GM12878 (cell line): ENCODE results near the gene KIAA1328. TPM values are rescaled to one million over a fixed set of nuclear protein-coding genes. Genes with fewer than 3 reads are reported as not detected.

Experiments used
- ATAC-seq: fragments of 200-7000 bp; cut with Tn5 transposase; 3 replicates; pipeline ENCODE4 v1.9.1; 2020; ENCODE audit warnings: mild to moderate bottlenecking, moderate library complexity
- BruUV-seq: library from RNA; stranded (reverse); fragments of 400-500 nt; replicated peaks from 2 replicates; lab custom pipeline; 2021; lab: Mats Ljungman, UMichigan
- CTCF ChIA-PET: fragments of 300-600 bp; sonication (Branson Sonifier 250); formaldehyde crosslinking; extraction: SDS; loops from one replicate; lab custom pipeline; 2021; ENCODE audit warnings: inconsistent platforms; lab: Yijun Ruan, JAX
- POLR2A ChIA-PET: fragments of 350-600 bp; formaldehyde crosslinking; extraction: SDS; loops from one replicate; lab custom pipeline; 2021; ENCODE audit warnings: inconsistent platforms; lab: Charles Lee
- RAD21 ChIA-PET: fragments of 300-600 bp; sonication (Branson Sonifier 250); formaldehyde crosslinking; loops from one replicate; lab custom pipeline; 2023; ENCODE audit warnings: antibody characterized with exemption; ENCODE audit not compliant: unreplicated experiment; lab: Charles Lee
- SMC1A ChIA-PET: fragments of 300-600 bp; sonication (Branson Sonifier 250); formaldehyde crosslinking; loops from one replicate; lab custom pipeline; 2023; ENCODE audit not compliant: unreplicated experiment, uncharacterized antibody; lab: Charles Lee
- DNase-seq: peaks from one replicate; pipeline ENCODE4 v3.0.0-alpha.2; 2011; ENCODE audit warnings: low read depth, low spot score
- FAIRE-seq: peaks from 3 replicates; lab custom pipeline; 2011; peaks lifted over from hg19 to GRCh38; lab: Jason Lieb, UNC
- H2AFZ ChIP-seq: 2 replicates; pipeline ENCODE4 v1.6.0; 2011; ENCODE audit warnings: low read depth, low read length, control low read depth; ENCODE audit not compliant: control insufficient read depth
- H3K27ac ChIP-seq: 2 replicates; pipeline ENCODE4 v1.5.1; 2011; ENCODE audit warnings: control low read depth; ENCODE audit not compliant: control insufficient read depth, insufficient read depth
- H3K27me3 ChIP-seq, 2 experiments: replicated peaks in 1 of 2; 2 replicates each; pipeline versions ENCODE4 v1.6.0 to v1.6.1; 2011; ENCODE audit warnings: low read length in 1 of 2; ENCODE audit not compliant: control insufficient read depth in 2 of 2, insufficient read depth in 2 of 2
- H3K36me3 ChIP-seq, 2 experiments: 2 replicates each; pipeline ENCODE4 v1.5.1; 2011; ENCODE audit warnings: low read length in 1 of 2; ENCODE audit not compliant: control insufficient read depth in 2 of 2, insufficient read depth in 2 of 2
- H3K4me1 ChIP-seq: 2 replicates; pipeline ENCODE4 v1.6.1; 2011; ENCODE audit warnings: mild to moderate bottlenecking, low read length, moderate library complexity, mixed read lengths; ENCODE audit not compliant: control insufficient read depth, insufficient read depth
- H3K4me2 ChIP-seq: 2 replicates; pipeline ENCODE4 v1.6.0; 2011; ENCODE audit warnings: control low read depth; ENCODE audit not compliant: control insufficient read depth, insufficient read depth
- H3K4me3 ChIP-seq: fragments of 200-600 bp; sonication (generic); 2 replicates; pipeline ENCODE4 v1.5.1; 2016
- H3K79me2 ChIP-seq: 2 replicates; pipeline ENCODE4 v1.6.0; 2011; ENCODE audit warnings: low read length; ENCODE audit not compliant: control insufficient read depth, insufficient read depth
- H3K9ac ChIP-seq: 2 replicates; pipeline ENCODE4 v1.8.0; 2011; ENCODE audit warnings: low read length, control low read depth, mixed read lengths; ENCODE audit not compliant: control insufficient read depth, insufficient read depth
- H3K9me3 ChIP-seq: replicated peaks from 3 replicates; pipeline ENCODE4 v1.5.1; 2011; ENCODE audit warnings: mild to moderate bottlenecking, low read length; ENCODE audit not compliant: control insufficient read depth, insufficient read depth
- H4K20me1 ChIP-seq: 2 replicates; pipeline ENCODE4 v1.6.0; 2011; ENCODE audit not compliant: control insufficient read depth, insufficient read depth
- CHD4 ChIP-seq: fragments of 200-600 bp; sonication (generic); IDR thresholded peaks from 2 replicates; pipeline ENCODE4 v1.6.1; 2016; ENCODE audit warnings: mild to moderate bottlenecking
- DPF2 ChIP-seq: fragments of 450-650 bp; IDR thresholded peaks from 2 replicates; pipeline ENCODE4 v1.6.1; 2017; ENCODE audit warnings: mild to moderate bottlenecking
- ESRRA ChIP-seq: IDR thresholded peaks from 2 replicates; pipeline ENCODE4 v1.6.1; 2012; ENCODE audit warnings: mild to moderate bottlenecking, low read length, improper control_type of control experiment
- ETV6 ChIP-seq, 2 experiments: fragments of 450-650 bp in 1 of 2; IDR thresholded peaks in 1 of 2; conservative IDR thresholded peaks in 1 of 2; 2 replicates each; pipeline ENCODE4 v1.6.1; 2014; ENCODE audit warnings: antibody characterized with exemption in 1 of 2, borderline replicate concordance in 1 of 2, low read depth in 1 of 2, mild to moderate bottlenecking in 1 of 2, moderate library complexity in 1 of 2
- IKZF2 ChIP-seq, 2 experiments: fragments of 450-650 bp; IDR thresholded peaks; 2 replicates each; pipeline ENCODE4 v1.6.1; 2017; ENCODE audit warnings: mild to moderate bottlenecking in 2 of 2, moderate library complexity in 2 of 2
- LARP7 ChIP-seq: fragments of 450-650 bp; IDR thresholded peaks from 2 replicates; pipeline ENCODE4 v1.6.1; 2017; ENCODE audit warnings: mild to moderate bottlenecking
- MTA3 ChIP-seq: IDR thresholded peaks from 2 replicates; pipeline ENCODE4 v1.6.1; 2012; ENCODE audit warnings: low read length, inconsistent platforms, borderline replicate concordance
- MYB ChIP-seq: fragments of 150-350 bp; IDR thresholded peaks from 2 replicates; pipeline ENCODE4 v1.6.1; 2014; ENCODE audit warnings: mild to moderate bottlenecking, low read depth, low read length, borderline replicate concordance
- PML ChIP-seq: IDR thresholded peaks from 2 replicates; pipeline ENCODE4 v1.6.1; 2012; ENCODE audit warnings: low read length, inconsistent platforms
- RAD21 ChIP-seq: IDR thresholded peaks from 2 replicates; pipeline ENCODE4 v1.6.1; 2011; ENCODE audit warnings: mild to moderate bottlenecking, low read depth, low read length, moderate library complexity; ENCODE audit not compliant: insufficient read depth
- REST ChIP-seq: IDR thresholded peaks from 2 replicates; pipeline ENCODE4 v1.6.1; 2012; ENCODE audit warnings: mild to moderate bottlenecking, low read depth, low read length
- RFX5 ChIP-seq: IDR thresholded peaks from 2 replicates; pipeline ENCODE4 v1.6.1; 2011; ENCODE audit warnings: low read depth, low read length, improper control_type of control experiment
- SIN3A ChIP-seq: IDR thresholded peaks from 2 replicates; pipeline ENCODE4 v1.6.1; 2012; ENCODE audit warnings: low read depth, low read length, improper control_type of control experiment
- SIX5 ChIP-seq: IDR thresholded peaks from 2 replicates; pipeline ENCODE4 v1.6.1; 2011; ENCODE audit warnings: mild to moderate bottlenecking, low read depth, low read length, moderate library complexity; ENCODE audit not compliant: severe bottlenecking
- SKIL ChIP-seq: fragments of 450-650 bp; IDR thresholded peaks from 2 replicates; pipeline ENCODE4 v1.6.1; 2017; ENCODE audit warnings: mild to moderate bottlenecking, low read depth, inconsistent platforms; ENCODE audit not compliant: poor library complexity, severe bottlenecking
- TBL1XR1 ChIP-seq: IDR thresholded peaks from 2 replicates; pipeline ENCODE4 v1.6.1; 2012; ENCODE audit warnings: low read depth, low read length, improper control_type of control experiment
- TCF3 ChIP-seq: IDR thresholded peaks from 2 replicates; pipeline ENCODE4 v1.6.1; 2012; ENCODE audit warnings: low read depth, mild to moderate bottlenecking, low read length, borderline replicate concordance; ENCODE audit not compliant: insufficient read depth
- ZNF274 ChIP-seq: IDR thresholded peaks from one replicate; pipeline ENCODE4 v1.8.0; 2011; ENCODE audit not compliant: insufficient read length, insufficient read depth
- in situ Hi-C: fragments of 300-500 bp; cut with MboI; formaldehyde crosslinking; loops from 9 replicates; pipeline ENCODE4 v1.14.3; 2018; ENCODE audit warnings: mixed read lengths
- intact Hi-C: fragments of 100-400 bp; cut with micrococcal nuclease; formaldehyde crosslinking; loops from one replicate; pipeline ENCODE4 v1.14.2; 2022; ENCODE audit not compliant: unreplicated experiment
- polyA plus RNA-seq, 11 experiments: library from polyadenylated mRNA; depleted of rRNA in 4 of 11; unstranded in 6 of 11; stranded (reverse) in 5 of 11; fragments of >200 nt; fragmentation: Nextera tagmentation in 4 of 11; fragmentation: Illumina TruSeq in 1 of 11; extraction: Ambion mirVana in 4 of 11; extraction: Trizol in 1 of 11; gene quantifications; 1 replicate in 1 of 11; 2 replicates in 10 of 11; pipeline versions ENCODE4 v1.2.1 to v1.2.3, GENCODE V29; 2011 to 2016; ENCODE audit warnings: inconsistent platforms in 2 of 11, missing spikeins in 2 of 11, low read depth in 1 of 11
- total RNA-seq, 4 experiments: library from RNA; depleted of rRNA in 3 of 4; stranded (reverse); fragments of >200 nt in 3 of 4; fragmentation: Illumina TruSeq in 1 of 4; extraction: Trizol in 1 of 4; gene quantifications; 2 replicates each; pipeline versions ENCODE4 v1.2.1 to v1.2.3, GENCODE V29; 2013 to 2021
- TF ChIP-seq, protein P1 (sequence below): IDR thresholded peaks from 2 replicates; pipeline ENCODE4 v1.6.1; 2012; ENCODE audit warnings: low read depth, low read length, improper control_type of control experiment

The KIAA1328 gene
- total and polyA plus RNA-seq, 10 of the 15 experiments (the other 5 are each of a cell fraction or from before 2014, with no cell fraction given): 3.1 to 7.1 (median 4.6) TPM

DNA sequence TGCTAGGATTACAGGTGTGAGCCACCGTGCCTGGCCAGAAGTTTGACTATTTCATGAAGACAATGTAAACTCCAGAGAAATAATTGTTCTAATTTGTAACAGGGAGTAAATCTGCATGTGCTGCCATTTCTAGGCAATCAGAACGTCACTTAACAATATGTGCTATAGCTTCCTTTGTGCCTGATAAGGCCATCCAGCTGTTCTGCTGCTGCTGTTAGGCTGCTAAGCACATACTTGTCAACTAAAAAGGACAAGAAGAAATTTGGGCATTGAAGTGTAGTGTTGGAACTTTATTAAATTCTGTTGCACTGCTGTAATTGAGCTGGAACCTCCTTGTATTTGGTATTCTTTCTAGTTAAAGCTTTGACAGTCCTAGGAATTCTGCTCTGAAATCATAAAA is 57.1 kb downstream of the KIAA1328 start (continued):
- TF ChIP-seq ZNF274: no peak
- TF ChIP-seq ESRRA: no peak
- no peak for TF ChIP-seq LARP7
- TF ChIP-seq CHD4: no peak
- TF ChIP-seq MTA3: no peak
- no peak for TF ChIP-seq SKIL
- no peak for TF ChIP-seq SIN3A
- TF ChIP-seq MYB: no peak
- TF ChIP-seq, all 136 proteins: peak for 0

DNA sequence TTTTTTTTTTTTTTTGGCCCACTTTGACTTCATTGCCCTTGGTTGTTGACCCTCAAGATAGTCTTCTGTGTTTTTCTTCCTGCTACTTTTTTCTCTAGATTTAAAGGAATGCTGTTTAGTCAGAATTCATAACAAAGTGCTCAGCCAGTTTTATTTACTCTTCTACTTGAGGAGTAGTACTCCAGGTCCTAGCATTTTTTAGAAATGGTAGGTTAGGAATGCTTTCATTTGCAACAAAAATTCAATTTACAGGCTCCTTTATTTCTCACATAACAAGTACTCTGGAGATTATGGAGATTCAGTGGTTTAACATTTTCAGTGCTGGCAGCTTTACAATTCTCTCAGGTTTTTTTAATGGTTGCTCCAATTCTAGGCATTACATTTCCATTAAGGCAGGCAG is 58.2 kb downstream of the KIAA1328 start:
- no peak for FAIRE-seq
- intact Hi-C loops: no loop called here
- TF ChIP-seq ETV6 (conservative IDR thresholded peaks at IDR 0.05 in 1 of 2, IDR thresholded peaks at IDR 0.05 in 1 of 2; ENCODE audit: borderline replicate concordance in 1 of 2, low read depth in 1 of 2): no peak
- TF ChIP-seq SIX5: no peak
- no peak for TF ChIP-seq RFX5
- TF ChIP-seq SIN3A: no peak
- no peak for TF ChIP-seq DPF2
- TF ChIP-seq, protein P1, sequence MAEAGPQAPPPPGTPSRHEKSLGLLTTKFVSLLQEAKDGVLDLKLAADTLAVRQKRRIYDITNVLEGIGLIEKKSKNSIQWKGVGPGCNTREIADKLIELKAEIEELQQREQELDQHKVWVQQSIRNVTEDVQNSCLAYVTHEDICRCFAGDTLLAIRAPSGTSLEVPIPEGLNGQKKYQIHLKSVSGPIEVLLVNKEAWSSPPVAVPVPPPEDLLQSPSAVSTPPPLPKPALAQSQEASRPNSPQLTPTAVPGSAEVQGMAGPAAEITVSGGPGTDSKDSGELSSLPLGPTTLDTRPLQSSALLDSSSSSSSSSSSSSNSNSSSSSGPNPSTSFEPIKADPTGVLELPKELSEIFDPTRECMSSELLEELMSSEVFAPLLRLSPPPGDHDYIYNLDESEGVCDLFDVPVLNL: no peak
- no peak for TF ChIP-seq REST
- TF ChIP-seq RAD21: no peak
- TF ChIP-seq IKZF2 (IDR thresholded peaks at IDR 0.05): no peak
- no peak for TF ChIP-seq PML
- no peak for TF ChIP-seq TCF3
- TF ChIP-seq TBL1XR1: no peak

More for the DNA sequence above, 58.2 kb downstream of the KIAA1328 start:
- in situ Hi-C loops: no loop called here
- Histone ChIP-seq H3K4me2 (no peak overlapping the region), H3K9ac (no peak overlapping the region), H3K9me3 (no peaks in the 10 kb centered on the region), H3K27ac (no peak overlapping the region), H3K4me1 (no peaks in the 10 kb centered on the region), H4K20me1 (no peaks in the 10 kb centered on the region), H3K27me3 (no peaks in the 10 kb centered on the region), H3K79me2 (no peaks in the 10 kb centered on the region), H2AFZ (no peak overlapping the region), H3K36me3 (no peaks in the 10 kb centered on the region), H3K4me3 (no peak overlapping the region)
- RAD21 ChIA-PET: interaction anchor here (0.7 kb wide), 1 partner anchor 607 kb away, joined by 4 read pairs; no protein-coding TSS in a partner anchor
- BruUV-seq: no TSS peak
- POLR2A ChIA-PET: interaction anchor here (0.7 kb wide), 1 partner anchor 18 kb away, joined by 4 read pairs; no protein-coding TSS in a partner anchor
- CTCF ChIA-PET: interaction anchor here (0.8 kb wide), 1 partner anchor 758 kb away, joined by 4 read pairs; no protein-coding TSS in a partner anchor
- SMC1A ChIA-PET: no interaction called here
- ATAC-seq: no peak
- no peak for DNase-seq
